ENCODE data around the gene LRRC18.

- TF ChIP-seq, protein P1, sequence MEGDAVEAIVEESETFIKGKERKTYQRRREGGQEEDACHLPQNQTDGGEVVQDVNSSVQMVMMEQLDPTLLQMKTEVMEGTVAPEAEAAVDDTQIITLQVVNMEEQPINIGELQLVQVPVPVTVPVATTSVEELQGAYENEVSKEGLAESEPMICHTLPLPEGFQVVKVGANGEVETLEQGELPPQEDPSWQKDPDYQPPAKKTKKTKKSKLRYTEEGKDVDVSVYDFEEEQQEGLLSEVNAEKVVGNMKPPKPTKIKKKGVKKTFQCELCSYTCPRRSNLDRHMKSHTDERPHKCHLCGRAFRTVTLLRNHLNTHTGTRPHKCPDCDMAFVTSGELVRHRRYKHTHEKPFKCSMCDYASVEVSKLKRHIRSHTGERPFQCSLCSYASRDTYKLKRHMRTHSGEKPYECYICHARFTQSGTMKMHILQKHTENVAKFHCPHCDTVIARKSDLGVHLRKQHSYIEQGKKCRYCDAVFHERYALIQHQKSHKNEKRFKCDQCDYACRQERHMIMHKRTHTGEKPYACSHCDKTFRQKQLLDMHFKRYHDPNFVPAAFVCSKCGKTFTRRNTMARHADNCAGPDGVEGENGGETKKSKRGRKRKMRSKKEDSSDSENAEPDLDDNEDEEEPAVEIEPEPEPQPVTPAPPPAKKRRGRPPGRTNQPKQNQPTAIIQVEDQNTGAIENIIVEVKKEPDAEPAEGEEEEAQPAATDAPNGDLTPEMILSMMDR (IDR thresholded peaks at IDR 0.05) = no peak
- TF ChIP-seq FOXM1 (IDR thresholded peaks at IDR 0.05; ENCODE audit: low read depth) (no peak), EP300 (IDR thresholded peaks at IDR 0.05; ENCODE audit: borderline replicate concordance in 1 of 2, low read depth in 1 of 2, low read length in 1 of 2) (no peak), SMC3 (IDR thresholded peaks at IDR 0.05; ENCODE audit: low read depth, low read length) (no peak), NFIC (IDR thresholded peaks at IDR 0.05; ENCODE audit: borderline replicate concordance) (no peak), MAX (IDR thresholded peaks at IDR 0.05; ENCODE audit: low read depth) (no peak), EZH2phosphoT487 (IDR thresholded peaks at IDR 0.05; ENCODE audit: borderline replicate concordance, low read depth) (no peak), GABPA (IDR thresholded peaks at IDR 0.05; ENCODE audit: low read depth) (no peak)
Measured at GRCh38 chr10:48940958-48941357, 1.3 kb upstream of the LRRC18 start.

Measured in SK-N-SH (cell line).